Heart left ventricle (tissue), 13 donors: Measurements from ENCODE around the gene TTLL1.

Source experiments
- CTCF ChIP-seq, 12 donors: fragments of 200-600 bp; sonication (generic) in 4 of 12; IDR thresholded peaks; one replicate each; pipeline versions ENCODE4 v1.5.0 to v1.8.0; 2018 to 2022; ENCODE audit warnings: antibody characterized with exemption in 12 of 12, mild to moderate bottlenecking in 5 of 12
- POLR2A ChIP-seq, 2 donors: fragments of 450-650 bp; IDR thresholded peaks; one replicate each; pipeline ENCODE4 v1.6.1; 2017; ENCODE audit warnings: antibody characterized with exemption in 2 of 2, mild to moderate bottlenecking in 2 of 2, moderate library complexity in 2 of 2
- donor health status: ischemic (EF 13 %, LVEDD 7.1; RV severe dilation, severe dysfunction).
- donor health status: DM: no; HTN: yes; CAD: no.
- donor health status: DM: no; HTN: no; CAD: no.
- donor health status: ischemic (EF 25% LVEDD 6.9; RV normal size, moderate dysfunction).
- donor health status: ischemic (EF 25% LVEDD 5.7; RV mildly dilated, moderate dysfunction).
- donor health status: ischemic (EF 35%, LVEDD 5.7; RV mildly dilated, moderate dysfunction).
- donor health status: nonischemic (EF 11% LVEDD 7.7; RV severe dilation, severe dysfunction).
- donor health status: DM: yes; HTN: yes; CAD: no.
- donor health status: PGD.
- donor health status: ischemic (EF 29% LVEDD 5.4; RV normal size, mild dysfunction).
- donor health status: nonischemic (EF 23%, LVEDD 6.1; RV moderate dilation, normal function).

GRCh38 chr22:42996646-42997365 is 92.4 kb downstream of the TTLL1 start:
- no peak for TF ChIP-seq CTCF (IDR thresholded peaks at IDR 0.05)
- no peak for TF ChIP-seq POLR2A (IDR thresholded peaks at IDR 0.05)
